GM23248 (cell line): ENCODE measurements around the gene OR4F6.

Experiments
- EZH2 ChIP-seq: fragments of 200-600 bp; sonication (generic); IDR thresholded peaks from 2 replicates; pipeline ENCODE4 v1.6.1; 2018; ENCODE audit warnings: antibody characterized with exemption, mild to moderate bottlenecking; ENCODE audit not compliant: insufficient read depth, poor library complexity, severe bottlenecking
- EZH2phosphoT487 ChIP-seq: fragments of 200-600 bp; sonication (generic); IDR thresholded peaks from 2 replicates; pipeline ENCODE4 v1.6.1; 2018; ENCODE audit warnings: antibody characterized with exemption, moderate library complexity, mild to moderate bottlenecking, low read depth; ENCODE audit not compliant: insufficient read depth

- TF ChIP-seq EZH2 (no peak), EZH2phosphoT487 (no peak)
These were observed 367 bp downstream of the OR4F6 start for GRCh38 chr15:101803676-101804075.
